ENCODE measurements around the gene OSBPL8. TPM values are rescaled to one million over a fixed set of nuclear protein-coding genes. Genes with fewer than 3 reads are reported as not detected.

Gene OSBPL8
- total and polyA plus RNA-seq, 2 of the 8 experiments (the other 6 are each of a cell fraction or from before 2014, with no cell fraction given): 10.9 to 81.1 TPM

DNA sequence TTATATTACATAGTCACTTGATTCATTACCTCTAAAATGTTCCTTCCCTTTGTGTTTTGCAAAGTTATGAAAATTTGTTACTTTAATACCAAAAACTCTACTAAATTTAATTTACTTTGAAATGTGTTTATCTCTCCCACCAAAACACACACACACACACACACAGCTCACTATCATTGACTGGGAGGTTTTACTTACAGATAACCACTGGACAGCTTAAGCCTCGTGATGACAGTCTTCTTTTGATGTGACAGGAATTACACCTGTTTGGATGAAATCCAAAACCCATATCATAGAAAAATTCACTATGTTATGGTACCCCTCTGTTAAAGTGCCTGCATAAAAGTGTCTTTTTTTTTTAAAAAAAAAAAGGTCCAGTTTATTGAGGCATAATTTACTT is 227.0 kb downstream of the OSBPL8 start:
- H3K23ac ChIP-seq (ENCODE audit: insufficient read length): no peak overlapping the region
- no peaks in the 10 kb centered on the region for H4K20me1 ChIP-seq (replicated peaks in 1 of 2; ENCODE audit: control insufficient read depth in 1 of 2, insufficient read depth in 2 of 2, low read length in 2 of 2)
- H2BK5ac ChIP-seq (ENCODE audit: low read depth, low read length): no peak overlapping the region
- ChIA-PET POLR2A (ENCODE audit: partially characterized antibody) (no interaction called here), CTCF (ENCODE audit: partially characterized antibody) (no interaction called here)
- no peak overlapping the region for H2BK12ac ChIP-seq (ENCODE audit: low read depth, low read length)
- H3K23me2 ChIP-seq (ENCODE audit: low read depth, low read length): no peaks in the 10 kb centered on the region; the same call in 1 of the 2 replicates
- no peaks in the 10 kb centered on the region for H3K79me2 ChIP-seq (ENCODE audit: control insufficient read depth in 1 of 2, insufficient read depth in 2 of 2, low read length in 2 of 2)
- H3K36me3 ChIP-seq (ENCODE audit: control insufficient read depth in 2 of 4, insufficient read depth in 4 of 4, low read length in 3 of 4): no peaks in the 10 kb centered on the region
- FAIRE-seq: no peak
- H2BK120ac ChIP-seq (replicated peaks; ENCODE audit: low read depth, low read length): no peak overlapping the region
- no peak overlapping the region for H3K27ac ChIP-seq (ENCODE audit: low read depth, low read length)
- no peaks in the 10 kb centered on the region for H3K4me1 ChIP-seq (replicated peaks in 1 of 4; ENCODE audit: control insufficient read depth in 3 of 4, insufficient read depth in 4 of 4, low read length in 3 of 4)
- H3K4ac ChIP-seq (replicated peaks; ENCODE audit: insufficient read length, low read depth, low read length): no peak overlapping the region
- H4K5ac ChIP-seq (ENCODE audit: insufficient read length, low read depth, low read length): no peak overlapping the region
- H3K27me3 ChIP-seq (replicated peaks in 1 of 4; ENCODE audit: control insufficient read depth in 3 of 4, extremely low read depth in 1 of 4, insufficient read depth in 3 of 4, low read length in 3 of 4): no peaks in the 10 kb centered on the region
- no peak overlapping the region for H2BK20ac ChIP-seq (ENCODE audit: low read length)
- H3K9ac ChIP-seq (replicated peaks in 1 of 4; ENCODE audit: extremely low read depth in 1 of 4, low read depth in 3 of 4, low read length in 3 of 4): no peak overlapping the region
- no peaks in the 10 kb centered on the region for H3K79me1 ChIP-seq (ENCODE audit: low read depth, low read length)
- H2AFZ ChIP-seq (ENCODE audit: low read length): no peak overlapping the region
- no peak overlapping the region for H2BK15ac ChIP-seq (ENCODE audit: low read length)
- no peak overlapping the region for H3K14ac ChIP-seq (ENCODE audit: insufficient read length)
- H3K9me3 ChIP-seq (ENCODE audit: insufficient read depth in 2 of 2, low read depth in 1 of 2, low read length in 1 of 2): peaks cover 0 to 4% of the 10 kb centered on the region in 2 experiments; a peak in 1 of 4 replicates
- H3K4me3 ChIP-seq (ENCODE audit: extremely low read depth in 1 of 4, insufficient read depth in 2 of 4, low read depth in 3 of 4, low read length in 4 of 4): no peak overlapping the region
- TF ChIP-seq CBX8 (IDR thresholded peaks at IDR 0.05; ENCODE audit: borderline replicate concordance, low read depth, low read length): no peak
- TF ChIP-seq CHD2 (IDR thresholded peaks at IDR 0.05; ENCODE audit: low read length): no peak
- TF ChIP-seq GABPA (IDR thresholded peaks at IDR 0.05; ENCODE audit: borderline replicate concordance, insufficient read depth, low read length): no peak
- TF ChIP-seq TAF1 (IDR thresholded peaks at IDR 0.05; ENCODE audit: low read depth, low read length): no peak
- TF ChIP-seq CEBPB (IDR thresholded peaks at IDR 0.05; ENCODE audit: low read depth, low read length): no peak
- no peak for TF ChIP-seq CHD1 (IDR thresholded peaks at IDR 0.05; ENCODE audit: low read depth, low read length)
- TF ChIP-seq BRCA1 (IDR thresholded peaks at IDR 0.05; ENCODE audit: low read depth, low read length): no peak
- no peak for TF ChIP-seq ZNF274 (IDR thresholded peaks at IDR 0.05; ENCODE audit: borderline replicate concordance, extremely low read depth, low read length)
- no peak for TF ChIP-seq SIN3A (conservative IDR thresholded peaks at IDR 0.05 in 1 of 2, IDR thresholded peaks at IDR 0.05 in 1 of 2; ENCODE audit: low read depth in 1 of 2, low read length in 2 of 2)
- no peak for TF ChIP-seq PHF8 (conservative IDR thresholded peaks at IDR 0.05; ENCODE audit: low read depth, low read length)
- TF ChIP-seq POU5F1 (IDR thresholded peaks at IDR 0.05; ENCODE audit: low read depth, low read length): no peak
- TF ChIP-seq ASH2L (IDR thresholded peaks at IDR 0.05; ENCODE audit: low read length): no peak
- TF ChIP-seq JUN (IDR thresholded peaks at IDR 0.05; ENCODE audit: low read depth, low read length): no peak
- TF ChIP-seq RAD21 (IDR thresholded peaks at IDR 0.05 in 1 of 2, conservative IDR thresholded peaks at IDR 0.05 in 1 of 2; ENCODE audit: low read depth in 2 of 2, low read length in 2 of 2): no peak
- no peak for TF ChIP-seq FOSL1 (IDR thresholded peaks at IDR 0.05; ENCODE audit: insufficient read depth, low read depth, low read length)
- H3K18ac ChIP-seq (ENCODE audit: extremely low read depth, low read length): no peak overlapping the region
- no peak overlapping the region for H4K8ac ChIP-seq (ENCODE audit: extremely low read depth, insufficient read depth, low read length)
- no peak overlapping the region for H3K56ac ChIP-seq (replicated peaks; ENCODE audit: insufficient read length, low read depth, low read length)
- no peak overlapping the region for H2AK5ac ChIP-seq (ENCODE audit: low read depth, low read length)
- no peak overlapping the region for H4K91ac ChIP-seq (replicated peaks; ENCODE audit: insufficient read length, low read length)
- H3K4me2 ChIP-seq (ENCODE audit: insufficient read depth in 1 of 2, low read depth in 2 of 2, low read length in 2 of 2): no peak overlapping the region
- no peak for DNase-seq (ENCODE audit: low read depth in 1 of 2, low spot score in 2 of 2)
- 77% methylated on average over 1 of the region's 1 CpG; no CpG with 5 or more reads in 1 of the 2 experiments for WGBS, 2 experiments (ENCODE audit: extremely low coverage in 1 of 2, insufficient coverage in 1 of 2, insufficient read length in 1 of 2, insufficient replicate concordance in 2 of 2, low coverage in 1 of 2, low lambda C conversion rate in 2 of 2, missing lambda C conversion rate in 1 of 2)

Data from H1 (cell line).